BE2C (cell line): Measurements from ENCODE around the gene PTPRM.

Experiments used
- DNase-seq: peaks from one replicate; pipeline ENCODE4 v3.0.0-alpha.2; 2020
- H3K27me3 ChIP-seq: fragments of 250-450 bp; sonication (Bioruptor Pico); 2 replicates; pipeline ENCODE4 v1.5.1; 2020; ENCODE audit warnings: mild to moderate bottlenecking
- H3K36me3 ChIP-seq: fragments of 250-450 bp; sonication (Bioruptor Pico); 2 replicates; pipeline ENCODE4 v1.5.1; 2020; ENCODE audit warnings: mild to moderate bottlenecking
- H3K4me1 ChIP-seq: fragments of 250-450 bp; sonication (Bioruptor Pico); 2 replicates; pipeline ENCODE4 v1.5.1; 2020
- H3K4me3 ChIP-seq: 2 replicates; pipeline ENCODE4 v1.5.1; 2011; ENCODE audit warnings: low read depth, low read length
- H3K9me3 ChIP-seq: fragments of 250-450 bp; sonication (Bioruptor Pico); 2 replicates; pipeline ENCODE4 v1.5.1; 2020
- TF ChIP-seq, protein P1 (sequence below): IDR thresholded peaks from 2 replicates; pipeline ENCODE4 v1.5.1; 2012; ENCODE audit warnings: mild to moderate bottlenecking, low read depth, low read length

PTPRM gene

GRCh38 chr18:7779211-7779610, 212.1 kb downstream of the PTPRM start:
- no peaks in the 10 kb centered on the region for H3K36me3 ChIP-seq
- H3K27me3 ChIP-seq = no peaks in the 10 kb centered on the region
- TF ChIP-seq, protein P1, sequence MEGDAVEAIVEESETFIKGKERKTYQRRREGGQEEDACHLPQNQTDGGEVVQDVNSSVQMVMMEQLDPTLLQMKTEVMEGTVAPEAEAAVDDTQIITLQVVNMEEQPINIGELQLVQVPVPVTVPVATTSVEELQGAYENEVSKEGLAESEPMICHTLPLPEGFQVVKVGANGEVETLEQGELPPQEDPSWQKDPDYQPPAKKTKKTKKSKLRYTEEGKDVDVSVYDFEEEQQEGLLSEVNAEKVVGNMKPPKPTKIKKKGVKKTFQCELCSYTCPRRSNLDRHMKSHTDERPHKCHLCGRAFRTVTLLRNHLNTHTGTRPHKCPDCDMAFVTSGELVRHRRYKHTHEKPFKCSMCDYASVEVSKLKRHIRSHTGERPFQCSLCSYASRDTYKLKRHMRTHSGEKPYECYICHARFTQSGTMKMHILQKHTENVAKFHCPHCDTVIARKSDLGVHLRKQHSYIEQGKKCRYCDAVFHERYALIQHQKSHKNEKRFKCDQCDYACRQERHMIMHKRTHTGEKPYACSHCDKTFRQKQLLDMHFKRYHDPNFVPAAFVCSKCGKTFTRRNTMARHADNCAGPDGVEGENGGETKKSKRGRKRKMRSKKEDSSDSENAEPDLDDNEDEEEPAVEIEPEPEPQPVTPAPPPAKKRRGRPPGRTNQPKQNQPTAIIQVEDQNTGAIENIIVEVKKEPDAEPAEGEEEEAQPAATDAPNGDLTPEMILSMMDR = no peak
- no peaks in the 10 kb centered on the region for H3K4me1 ChIP-seq
- H3K9me3 ChIP-seq = no peaks in the 10 kb centered on the region
- no peak overlapping the region for H3K4me3 ChIP-seq
- no peak for DNase-seq

- H3K9me3 ChIP-seq = no peaks in the 10 kb centered on the region
- H3K4me1 ChIP-seq = no peaks in the 10 kb centered on the region
- DNase-seq = no peak
- H3K36me3 ChIP-seq = no peaks in the 10 kb centered on the region
- H3K4me3 ChIP-seq = no peak overlapping the region
- TF ChIP-seq, protein P1 = no peak
- no peaks in the 10 kb centered on the region for H3K27me3 ChIP-seq
Measured at GRCh38 chr18:7784171-7784570, 217.1 kb downstream of the PTPRM start.

GRCh38 chr18:7786569-7786968, 219.5 kb downstream of the PTPRM start:
- DNase-seq = no peak
- Histone ChIP-seq H3K4me3 (no peak overlapping the region), H3K9me3 (no peaks in the 10 kb centered on the region), H3K27me3 (no peaks in the 10 kb centered on the region), H3K4me1 (no peaks in the 10 kb centered on the region), H3K36me3 (no peaks in the 10 kb centered on the region)
- TF ChIP-seq, protein P1 = no peak

GRCh38 chr18:7787339-7787738, 220.2 kb downstream of the PTPRM start:
- H3K9me3 ChIP-seq = no peaks in the 10 kb centered on the region
- TF ChIP-seq, protein P1 = no peak

DNA sequence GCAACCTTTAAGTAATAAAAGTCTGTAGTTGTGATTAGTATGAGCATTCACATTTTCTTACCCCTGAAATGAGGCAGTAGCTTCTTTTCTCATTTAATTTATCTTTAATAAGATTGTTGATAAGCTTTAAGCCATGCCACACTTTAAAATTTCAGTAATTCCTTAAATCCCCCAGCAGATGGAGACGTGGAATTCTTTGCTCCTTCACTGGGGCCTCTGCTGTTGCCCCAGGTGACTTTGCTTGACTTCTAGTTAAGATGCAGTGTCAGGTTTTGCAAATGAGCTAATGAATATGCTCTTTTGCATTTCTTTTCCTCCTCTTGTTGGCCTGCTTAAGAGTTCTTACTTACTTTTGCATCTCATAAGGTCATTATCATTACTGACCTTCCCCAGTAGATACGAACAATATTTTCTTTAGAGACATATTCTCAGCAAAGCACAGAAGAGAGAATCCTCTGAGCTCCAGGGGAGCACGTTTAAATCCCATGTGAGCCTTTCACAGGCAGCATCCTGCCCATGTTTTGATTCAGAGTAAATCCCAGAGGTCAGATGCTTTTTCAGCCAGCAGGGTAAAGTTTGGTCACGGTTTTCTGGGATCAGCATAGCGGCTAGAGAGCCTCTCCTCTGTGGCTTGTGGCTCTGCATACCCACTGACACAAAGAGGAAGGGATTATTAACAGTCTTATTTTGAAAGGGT, 222.9 kb downstream of the PTPRM start:
- Histone ChIP-seq H3K4me3 (no peak overlapping the region), H3K36me3 (no peaks in the 10 kb centered on the region), H3K4me1 (no peaks in the 10 kb centered on the region), H3K9me3 (no peaks in the 10 kb centered on the region), H3K27me3 (no peaks in the 10 kb centered on the region)
- TF ChIP-seq, protein P1 = peak; percentile 41
- DNase-seq = no peak

More at GRCh38 chr18:7787339-7787738, 220.2 kb downstream of the PTPRM start:
- DNase-seq = no peak
- Histone ChIP-seq H3K27me3 (no peaks in the 10 kb centered on the region), H3K4me3 (no peak overlapping the region), H3K4me1 (no peaks in the 10 kb centered on the region), H3K36me3 (no peaks in the 10 kb centered on the region)

DNA sequence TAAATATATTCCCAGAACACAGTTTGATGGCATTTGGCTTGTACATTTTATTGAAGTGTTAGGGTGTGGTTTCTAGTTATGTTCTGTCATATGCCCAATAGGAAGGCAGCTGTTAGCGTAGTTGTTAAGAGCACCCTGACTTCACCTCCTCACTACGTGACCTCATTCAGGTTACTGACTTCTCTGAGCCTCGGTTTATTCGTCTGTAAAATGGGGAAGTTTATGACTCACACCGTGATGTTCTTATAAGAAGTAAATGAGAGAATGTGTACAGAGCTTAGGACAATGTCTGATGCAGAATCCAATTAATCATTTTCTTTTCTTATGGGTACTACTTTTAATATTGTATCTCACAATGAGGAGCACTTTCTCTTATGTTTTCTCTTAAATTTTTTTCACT, 226.0 kb downstream of the PTPRM start:
- Histone ChIP-seq H3K27me3 (no peaks in the 10 kb centered on the region), H3K4me3 (no peak overlapping the region), H3K36me3 (no peaks in the 10 kb centered on the region), H3K4me1 (no peaks in the 10 kb centered on the region), H3K9me3 (no peaks in the 10 kb centered on the region)
- TF ChIP-seq, protein P1 = no peak
- DNase-seq = no peak
